CD4-positive, alpha-beta T cell treated with Interferon gamma for 1 hour (primary cell): Measurements from ENCODE around the gene PMP22.

Experiments
- DNase-seq: peaks from one replicate; pipeline ENCODE4 v3.0.0-alpha.2; 2020

Gene PMP22

DNA sequence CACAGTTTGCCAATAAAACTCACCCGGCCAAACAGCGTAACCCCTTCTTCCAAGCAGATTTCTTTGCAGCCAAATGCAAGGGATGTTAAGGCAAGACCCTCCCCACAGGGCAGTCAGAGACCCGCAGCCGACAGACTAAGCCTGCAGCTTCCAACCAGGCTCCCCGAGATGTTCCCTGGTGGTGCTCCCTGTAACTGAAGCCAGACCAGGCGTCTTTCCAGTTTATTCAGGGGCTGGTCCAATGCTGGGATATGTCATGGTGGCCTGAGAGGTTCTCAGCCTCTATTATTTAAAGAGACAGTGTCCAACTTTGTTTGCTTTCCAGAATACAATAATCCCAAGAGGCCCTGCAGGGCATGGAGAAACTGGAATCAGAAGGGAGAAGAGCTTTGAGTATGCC, at the start of gene PMP22:
Gene PMP22, minus strand, starts transcription at position 196 of the 400 bp plus-strand sequence. CDS start 4,599 bp downstream, outside the sequence.
- no peak for DNase-seq

DNA sequence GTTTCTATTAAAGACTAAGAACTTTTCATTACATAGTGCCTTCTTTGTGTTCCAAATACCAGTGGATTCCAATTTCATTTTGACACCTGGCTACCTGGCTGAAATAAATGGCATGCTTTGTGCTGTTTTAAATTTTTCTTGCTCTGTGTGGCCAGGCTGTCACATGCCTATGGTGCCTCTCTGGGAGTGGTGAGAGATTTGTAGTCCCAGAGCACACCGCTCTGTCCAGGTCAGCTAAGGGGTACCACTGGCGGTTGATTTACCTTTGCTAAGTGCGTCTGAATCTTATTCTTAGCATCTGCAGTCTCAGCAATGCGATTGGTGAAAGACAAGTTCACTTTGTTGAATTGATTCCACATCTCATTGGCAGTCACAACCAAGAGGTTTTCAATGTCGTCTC, 46.9 kb upstream of the PMP22 start:
- DNase-seq = no peak

DNA sequence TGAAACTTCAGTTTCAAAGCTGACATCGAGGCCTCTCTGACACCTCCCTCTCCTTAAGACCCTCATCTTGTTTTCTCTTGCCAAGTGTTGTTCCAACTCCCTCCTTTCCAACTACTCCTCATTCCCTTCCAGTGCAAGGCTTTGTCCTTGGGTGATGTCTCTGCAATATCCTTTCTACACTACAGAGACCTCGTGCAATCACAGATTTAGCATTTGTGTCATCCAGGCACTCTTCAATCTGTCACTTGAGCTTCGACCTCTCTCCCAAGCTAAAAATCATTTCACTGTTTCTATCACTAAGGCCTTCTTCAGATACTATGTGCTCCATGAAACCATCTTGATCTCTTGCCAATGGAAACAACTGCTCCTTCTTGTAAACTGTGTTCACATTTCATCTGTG, 44.7 kb upstream of the PMP22 start:
- DNase-seq = no peak

DNA sequence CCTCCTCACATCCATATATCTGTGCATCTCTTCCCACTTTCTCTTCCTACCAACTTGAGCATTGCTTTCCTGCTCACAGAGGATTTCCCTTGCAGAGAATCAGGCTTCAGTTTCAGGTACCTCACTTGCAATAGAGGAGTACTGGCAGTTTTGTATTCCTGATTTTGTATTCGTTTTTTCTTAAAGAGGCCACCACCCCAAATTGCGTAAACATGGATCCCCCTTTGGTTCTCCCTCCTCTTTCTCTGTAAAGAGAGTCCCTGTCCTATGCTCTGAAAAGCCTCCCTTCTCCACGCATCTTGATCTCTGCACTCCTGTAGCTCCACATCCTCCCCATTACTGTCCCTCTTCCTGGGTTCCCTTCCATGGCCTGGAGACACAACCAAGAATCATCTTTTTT, 44.1 kb upstream of the PMP22 start:
- DNase-seq = no peak

DNA sequence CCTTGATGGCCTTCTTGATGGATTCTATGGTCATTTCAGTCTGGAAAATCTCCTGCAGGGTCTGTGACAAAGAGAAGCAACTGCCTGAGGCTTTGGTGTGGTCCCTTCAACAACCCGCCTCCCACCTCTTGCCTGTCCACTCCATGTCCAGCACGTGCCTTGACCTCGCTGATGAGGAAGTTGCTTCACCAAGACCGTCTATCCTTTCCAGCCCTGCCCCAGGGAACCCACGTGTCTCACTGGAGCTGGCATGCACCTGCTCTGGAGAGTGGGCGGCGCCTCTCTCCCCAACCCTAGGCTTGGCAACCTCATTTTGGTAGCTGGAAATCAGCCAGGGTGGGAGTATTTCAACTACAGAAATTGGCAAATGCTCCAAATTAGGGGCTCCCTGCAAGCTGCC, 43.6 kb upstream of the PMP22 start:
- no peak for DNase-seq

DNA sequence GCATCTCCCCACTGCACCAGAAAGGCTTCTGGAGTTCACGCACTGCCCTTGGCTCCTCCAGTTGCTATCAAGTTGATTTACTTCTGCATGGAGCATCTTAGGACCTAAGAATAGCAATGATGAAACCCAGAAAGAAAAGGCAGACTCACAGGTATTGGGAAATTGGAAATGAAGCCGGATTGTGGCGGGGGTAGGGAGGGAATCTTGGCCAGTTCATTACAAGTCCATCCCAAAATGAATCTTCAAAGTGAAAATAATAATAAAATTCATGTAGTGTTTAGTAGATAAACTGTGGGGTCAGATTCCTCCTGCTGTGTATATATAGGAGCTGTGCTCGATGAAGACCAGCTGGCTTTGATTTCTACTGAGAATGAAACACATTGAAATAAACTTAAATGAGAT, 42.6 kb upstream of the PMP22 start:
- no peak for DNase-seq

DNA sequence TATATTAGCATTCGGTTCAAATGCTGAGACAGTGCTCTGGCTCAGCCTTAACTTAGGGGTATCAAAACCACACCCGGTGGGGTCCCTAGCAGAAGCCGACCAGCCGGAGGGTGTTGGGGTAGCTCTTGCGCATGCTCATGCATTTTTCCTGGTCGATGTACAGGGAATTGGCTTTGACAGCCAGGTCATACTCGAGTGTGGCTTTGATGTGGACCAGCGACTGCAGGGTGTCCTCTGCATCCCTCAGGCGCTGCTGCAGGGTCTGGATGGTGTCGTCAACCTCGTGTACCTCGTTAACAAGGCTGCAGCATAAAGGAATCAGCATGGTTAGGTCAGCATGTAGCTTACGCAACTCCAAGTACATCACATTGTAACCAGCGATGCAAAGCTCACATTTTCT, 38.7 kb upstream of the PMP22 start:
- no peak for DNase-seq

DNA sequence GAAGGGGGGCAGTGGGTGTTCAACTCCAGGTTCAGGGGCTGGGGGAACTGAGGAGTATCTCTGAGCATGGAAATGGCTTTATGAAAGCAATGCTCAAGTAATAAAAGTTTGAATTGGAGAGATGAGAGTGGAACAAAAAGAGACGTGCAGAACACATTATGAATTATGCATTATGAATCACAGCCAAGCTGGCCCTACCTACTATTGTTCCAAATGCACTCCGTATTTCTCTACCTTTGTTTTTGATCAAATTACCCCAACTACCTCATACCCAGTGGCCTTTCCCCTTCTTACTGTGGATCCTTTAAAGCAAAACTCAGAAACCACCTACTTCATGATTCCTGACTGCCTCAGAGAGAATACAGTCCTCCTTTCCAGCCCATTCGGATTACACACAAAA, 38.1 kb upstream of the PMP22 start:
- no peak for DNase-seq

DNA sequence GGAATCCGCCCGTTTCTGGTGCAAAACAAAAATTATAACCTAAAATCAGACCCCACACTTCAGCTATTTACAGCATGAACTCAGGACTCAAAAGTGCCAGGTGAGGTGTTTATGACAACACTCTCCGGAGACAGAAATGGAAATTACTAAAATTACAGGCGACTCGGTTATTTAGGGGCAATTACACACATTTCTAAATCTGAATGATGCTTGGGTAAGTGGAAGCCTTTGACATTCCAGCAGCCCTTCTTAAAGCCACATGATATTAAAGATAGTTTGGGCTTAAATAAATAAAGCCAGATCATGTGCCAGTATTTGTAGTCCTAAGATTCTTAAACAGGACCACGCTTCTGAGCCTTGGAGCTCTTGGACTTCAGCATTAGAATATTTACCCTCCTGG, 36.7 kb upstream of the PMP22 start:
- no peak for DNase-seq

DNA sequence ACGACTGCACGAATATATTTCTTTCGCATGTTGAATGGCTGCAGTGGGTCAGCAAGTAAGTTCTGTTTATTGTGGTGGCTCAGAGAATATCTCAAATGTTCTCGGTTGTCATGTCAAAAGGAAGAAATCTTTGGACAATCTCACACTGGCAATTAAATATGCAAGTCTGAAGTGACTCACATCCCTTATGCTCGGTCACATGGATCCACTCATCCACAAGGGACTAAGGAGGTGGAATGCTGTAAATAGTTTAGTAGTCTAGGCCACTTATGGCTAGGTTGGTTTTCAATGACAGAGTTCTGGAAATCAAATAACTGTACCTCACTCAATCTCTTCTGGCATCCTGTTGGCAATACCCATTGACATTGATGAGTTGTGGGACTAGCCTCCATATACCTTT, 33.0 kb upstream of the PMP22 start:
- no peak for DNase-seq

DNA sequence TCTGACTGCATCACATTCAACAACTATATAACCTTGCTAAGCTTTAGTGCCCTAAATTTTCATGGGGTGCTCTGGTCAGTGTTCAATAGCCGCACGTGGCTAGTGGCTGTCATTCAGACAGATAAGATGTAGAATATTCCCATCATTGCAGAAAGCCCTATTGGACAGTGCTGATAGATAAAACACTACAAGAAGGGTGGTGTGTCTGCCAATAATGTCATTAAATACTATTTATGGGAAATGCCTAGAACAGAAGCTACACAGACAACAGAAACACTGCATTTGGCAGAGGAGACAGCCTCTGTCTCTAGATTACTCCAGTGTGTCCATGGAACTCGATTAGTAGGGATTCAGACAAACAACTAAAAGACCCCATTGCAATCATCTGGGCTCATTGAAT, 28.4 kb upstream of the PMP22 start:
- DNase-seq = no peak

DNA sequence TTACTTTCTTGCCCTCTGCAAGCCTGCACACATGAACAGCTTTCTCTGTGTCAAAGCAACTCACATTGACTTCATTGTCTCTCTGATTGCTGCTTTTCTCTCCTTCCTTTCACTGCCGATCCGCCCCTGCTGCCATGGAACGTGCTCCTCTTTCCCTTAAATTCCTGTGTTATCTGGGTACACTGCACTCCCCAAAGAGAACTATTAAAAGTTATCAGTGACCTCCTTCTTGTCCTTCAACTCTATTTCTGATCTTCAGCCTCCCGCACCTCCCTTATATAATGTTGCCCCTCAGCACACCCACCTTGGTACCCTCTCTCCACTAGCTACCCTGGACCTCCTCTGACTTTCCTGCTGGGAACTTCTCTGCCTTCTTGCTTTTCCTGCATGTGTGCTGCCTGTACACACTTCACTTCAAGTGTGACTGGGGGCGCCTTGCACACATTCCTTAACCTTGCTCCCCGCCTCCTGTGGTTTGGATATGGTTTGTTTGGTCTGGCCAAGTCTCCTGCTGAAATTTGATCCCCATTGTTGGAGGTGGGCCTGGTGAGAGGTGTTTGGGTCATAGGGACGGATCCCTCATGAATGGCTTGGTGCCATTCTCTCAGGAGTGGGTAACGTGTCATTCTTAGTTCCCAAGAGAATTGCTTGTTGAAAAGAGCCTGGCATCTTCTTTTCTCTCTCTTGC, 26.7 kb upstream of the PMP22 start:
- DNase-seq = no peak

DNA sequence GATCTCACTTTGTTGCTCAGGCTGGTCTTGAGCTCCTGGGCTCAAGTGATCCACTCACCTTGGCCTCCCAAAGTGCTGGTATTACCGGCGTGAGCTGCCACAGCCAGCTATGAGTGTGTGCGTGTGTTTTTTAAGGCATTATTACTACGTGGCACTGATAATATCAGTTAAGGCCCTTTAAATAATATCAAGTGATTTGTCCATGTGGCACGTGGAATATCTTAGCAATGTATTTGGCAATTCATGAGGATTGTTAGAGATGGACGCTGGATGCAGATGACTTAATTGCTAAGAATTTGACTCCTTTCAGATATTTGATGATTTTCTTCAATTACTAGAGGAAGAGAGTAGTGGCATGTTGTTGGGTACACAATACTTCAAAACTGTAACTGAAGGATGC, 25.5 kb upstream of the PMP22 start:
- DNase-seq = no peak

DNA sequence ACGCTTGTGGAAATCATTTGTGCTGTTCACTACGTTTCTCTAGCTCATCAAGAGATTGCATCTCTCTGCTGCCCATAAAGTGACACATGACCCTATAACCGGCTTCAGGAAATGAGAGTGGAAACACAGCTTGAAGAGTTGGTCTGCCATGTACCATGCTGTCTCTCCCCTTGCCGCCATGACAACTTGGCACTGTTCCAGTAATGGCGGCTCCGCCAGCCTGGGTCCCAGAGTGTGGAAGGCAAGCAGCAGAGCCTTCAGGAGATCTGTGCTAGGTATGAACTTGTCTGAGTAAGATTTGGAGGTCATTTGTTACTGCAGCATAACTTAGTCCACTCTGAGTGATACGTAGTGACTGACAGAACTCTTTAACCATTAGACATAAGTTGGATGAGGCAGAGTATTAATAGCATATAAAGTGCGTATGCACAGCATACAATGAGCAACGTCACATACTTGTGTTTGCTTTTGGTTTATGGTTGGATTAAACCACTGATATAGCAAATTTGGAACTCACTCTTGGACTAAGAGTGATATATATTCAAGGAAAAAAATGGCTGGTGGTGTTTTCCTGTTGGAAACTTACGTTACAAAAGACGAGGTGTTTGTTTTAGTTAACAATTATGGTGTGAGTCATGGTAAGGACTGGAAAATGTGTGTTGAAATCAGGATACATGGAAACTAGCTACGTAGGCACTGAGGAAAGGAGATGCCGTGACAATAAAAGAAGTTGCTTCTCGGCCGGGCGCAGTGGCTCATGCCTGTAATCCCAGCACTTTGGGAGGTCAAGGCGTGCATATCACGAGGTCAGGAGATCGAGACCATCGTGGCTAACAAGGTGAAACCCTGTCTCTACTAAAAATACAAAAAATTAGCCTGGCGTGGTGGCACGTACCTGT, 24.4 kb upstream of the PMP22 start:
- no peak for DNase-seq

DNA sequence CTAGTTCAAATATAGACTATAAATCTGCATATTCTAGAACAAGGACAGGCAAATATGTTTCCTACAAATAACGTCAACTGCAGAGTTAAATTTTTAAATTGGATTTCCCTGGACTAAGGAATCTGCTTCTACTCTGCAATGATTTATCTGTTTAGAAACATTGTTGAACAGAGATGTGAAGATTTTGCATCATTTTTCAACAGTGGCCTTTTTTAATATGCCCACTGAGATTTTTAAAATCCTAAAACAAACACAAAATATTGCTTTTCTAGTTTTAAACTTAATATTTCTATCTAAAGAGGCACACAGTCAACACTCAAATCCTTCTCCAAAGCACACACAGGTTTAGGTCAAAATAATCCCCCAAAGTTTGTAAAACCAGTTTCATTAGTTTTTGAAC, 23.7 kb upstream of the PMP22 start:
- no peak for DNase-seq

DNA sequence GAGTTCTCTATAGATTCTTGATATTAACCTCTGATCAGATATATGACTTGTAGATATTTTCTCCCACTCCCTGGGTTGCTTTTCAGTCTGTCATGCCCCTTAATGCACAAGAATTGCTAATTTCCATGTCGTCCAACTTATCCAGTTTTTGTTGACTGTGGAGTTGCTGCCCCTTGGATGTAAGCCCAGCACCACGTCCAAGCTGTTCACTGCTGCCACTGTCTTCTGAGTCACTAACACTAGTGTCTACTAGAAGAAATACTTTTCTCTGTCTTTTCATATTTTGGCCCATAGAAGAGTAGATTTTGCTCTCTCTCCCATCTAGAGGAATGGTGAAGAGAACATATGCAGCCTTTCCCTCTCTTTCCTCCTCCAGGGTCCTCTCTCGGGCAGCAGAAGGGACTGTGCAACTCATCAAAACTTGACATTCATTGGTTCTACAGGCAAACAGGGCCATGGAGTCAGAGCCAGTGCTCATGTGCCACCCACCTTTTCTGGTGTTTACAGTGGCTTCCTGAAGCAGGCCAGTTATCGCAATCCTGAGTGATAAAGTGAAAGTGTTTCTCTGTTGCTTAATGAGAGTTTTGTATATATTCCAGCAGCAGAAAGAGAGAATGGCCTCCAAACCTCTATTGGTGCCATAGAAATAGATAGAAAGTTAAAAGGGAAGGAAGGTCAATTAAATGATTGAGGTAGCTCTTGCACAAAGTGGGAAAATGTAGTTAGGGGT, 22.6 kb upstream of the PMP22 start:
- DNase-seq = no peak

DNA sequence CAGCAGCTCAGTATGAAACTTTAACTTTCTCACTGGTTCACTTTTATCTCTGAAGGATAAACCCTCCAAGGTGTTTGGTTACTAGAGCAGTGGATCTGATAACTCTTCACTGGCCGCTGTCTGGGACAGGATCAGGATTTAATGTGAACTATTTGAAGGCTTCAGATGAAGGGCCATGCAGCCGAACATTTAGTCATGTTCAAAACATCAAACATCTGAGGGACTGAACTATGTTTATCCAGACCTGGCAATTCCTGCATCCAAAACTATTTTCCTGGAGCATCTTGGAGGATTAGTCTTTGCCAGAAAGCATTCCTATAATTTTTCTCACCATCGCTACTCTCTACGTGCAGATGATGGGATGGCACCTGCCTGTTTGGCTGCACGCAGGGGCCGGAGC, 20.3 kb upstream of the PMP22 start:
- DNase-seq = no peak

DNA sequence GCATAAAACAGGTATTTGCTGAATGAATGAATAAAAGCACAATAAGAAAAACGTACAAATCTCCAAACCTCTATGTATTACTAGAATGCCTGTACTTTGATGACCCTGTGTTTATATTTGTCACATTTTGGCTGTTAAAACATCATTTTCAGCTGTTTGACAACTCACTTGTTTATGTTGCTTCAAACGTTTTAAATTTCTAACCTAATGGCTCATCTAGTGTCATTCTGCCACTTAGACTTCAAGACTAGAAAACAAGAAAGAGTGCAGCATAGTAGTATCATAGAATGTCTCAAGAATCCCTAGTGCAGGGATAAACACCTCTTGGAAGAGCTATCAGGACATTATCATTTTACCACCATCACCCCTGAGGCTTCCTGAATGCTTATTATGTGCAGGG, 19.4 kb upstream of the PMP22 start:
- DNase-seq = no peak

DNA sequence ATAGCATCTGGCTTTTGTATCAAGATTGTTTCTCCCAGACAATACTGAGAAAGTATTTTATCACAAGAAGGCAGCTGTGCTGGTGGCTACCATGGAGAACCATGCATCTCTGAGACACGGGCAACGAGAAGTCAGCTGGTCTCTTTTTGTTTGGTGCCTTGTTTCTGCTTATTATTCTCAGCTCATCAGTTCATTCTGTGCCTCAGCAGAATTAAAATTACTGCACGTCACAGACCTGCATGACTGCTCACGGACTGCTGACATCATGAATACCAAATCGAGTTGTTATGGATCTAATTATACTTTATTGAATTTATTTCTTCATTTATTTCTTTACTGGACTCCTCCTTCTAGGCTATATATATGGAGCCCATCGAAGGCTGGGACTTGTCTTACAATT, 19.0 kb upstream of the PMP22 start:
- DNase-seq = no peak

DNA sequence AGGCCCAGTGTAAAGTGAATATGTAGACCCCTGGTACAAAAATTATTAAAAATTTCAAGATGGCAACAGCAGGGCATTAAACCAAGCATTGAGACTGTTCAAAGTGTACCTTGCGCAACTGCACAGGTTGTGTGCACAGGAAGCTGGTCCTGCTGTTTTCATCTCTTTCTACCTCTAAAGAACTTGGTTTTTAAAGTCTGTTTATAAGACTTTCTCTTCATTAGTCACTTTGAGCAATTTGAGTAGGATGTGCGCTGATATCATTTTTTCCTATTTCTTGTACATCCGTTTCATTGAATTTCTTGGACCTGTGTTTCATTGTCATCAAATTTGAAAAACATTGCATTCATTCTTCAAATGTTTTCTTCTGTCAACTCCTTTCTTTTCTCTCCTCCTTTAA, 16.8 kb upstream of the PMP22 start:
- no peak for DNase-seq

DNA sequence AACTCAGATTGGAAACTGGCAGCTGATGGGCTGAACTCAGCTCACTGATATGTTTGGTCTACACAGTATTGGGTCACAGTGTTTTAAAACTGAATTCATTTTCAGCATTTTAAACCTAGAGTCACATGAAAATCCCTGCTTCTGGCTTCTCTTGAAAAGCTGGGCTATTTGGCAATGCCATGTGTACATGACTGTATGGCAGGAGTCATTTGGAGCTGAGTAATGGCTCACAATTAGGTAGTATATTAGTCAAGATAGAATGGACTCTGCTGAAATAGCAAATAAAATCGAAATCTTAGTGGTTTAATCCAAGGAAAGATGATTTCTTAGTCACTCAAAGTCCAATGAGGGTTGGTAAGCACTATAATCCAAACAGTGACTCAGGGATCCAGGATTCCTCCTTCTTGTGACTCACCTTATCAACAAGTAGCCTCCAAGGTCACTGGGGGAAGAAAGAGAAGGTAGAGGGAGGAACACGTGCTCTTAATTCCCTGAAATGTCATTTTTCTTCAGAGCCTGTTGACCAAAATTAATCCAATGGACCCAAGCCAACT, 13.9 kb upstream of the PMP22 start:
- no peak for DNase-seq

DNA sequence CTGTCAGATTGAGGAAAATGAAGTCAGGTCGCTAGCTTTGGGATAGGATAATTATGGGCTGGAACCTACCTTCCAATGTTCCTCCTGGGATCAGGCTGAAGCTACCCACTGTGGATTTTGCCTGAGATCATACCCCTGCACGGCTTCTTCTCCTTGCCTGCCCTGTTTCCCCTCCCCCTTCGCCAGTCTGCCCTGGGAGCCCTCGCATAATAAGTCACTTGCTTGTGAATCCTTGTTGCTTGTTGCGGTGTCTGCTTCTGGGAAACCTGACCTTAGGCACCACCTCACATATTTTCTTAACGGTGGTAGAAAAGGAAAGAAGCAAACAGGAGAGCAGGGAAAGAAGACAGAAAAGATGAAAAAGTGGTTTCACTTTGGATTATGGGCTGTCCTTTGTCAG, 13.3 kb upstream of the PMP22 start:
- no peak for DNase-seq

DNA sequence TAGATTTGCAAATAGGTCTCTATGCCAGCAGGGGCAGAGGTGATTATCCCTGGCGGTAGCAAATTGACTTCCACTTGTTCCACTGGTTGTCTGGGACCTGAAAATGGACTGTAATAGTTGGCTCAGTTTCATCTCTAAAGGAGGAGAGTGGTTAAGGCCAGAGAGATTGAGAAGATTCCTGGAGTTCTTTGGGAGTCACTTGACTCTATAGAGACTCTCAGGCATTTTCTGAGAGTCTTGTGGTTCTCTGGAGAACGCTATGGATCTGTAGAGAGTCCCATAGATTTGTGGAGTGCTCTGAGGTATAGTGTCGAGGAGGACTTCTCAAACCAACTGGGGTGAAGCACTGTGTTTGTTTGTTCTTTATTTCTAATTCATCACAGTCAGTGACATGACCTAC, 8.9 kb upstream of the PMP22 start:
- no peak for DNase-seq
